Measurements from ENCODE around the gene EML1. TPM values are rescaled to one million over a fixed set of nuclear protein-coding genes. Genes with fewer than 3 reads are reported as not detected.

The EML1 gene
- total RNA-seq, 1 donor from 2014 or later, result 17.9 TPM

DNA sequence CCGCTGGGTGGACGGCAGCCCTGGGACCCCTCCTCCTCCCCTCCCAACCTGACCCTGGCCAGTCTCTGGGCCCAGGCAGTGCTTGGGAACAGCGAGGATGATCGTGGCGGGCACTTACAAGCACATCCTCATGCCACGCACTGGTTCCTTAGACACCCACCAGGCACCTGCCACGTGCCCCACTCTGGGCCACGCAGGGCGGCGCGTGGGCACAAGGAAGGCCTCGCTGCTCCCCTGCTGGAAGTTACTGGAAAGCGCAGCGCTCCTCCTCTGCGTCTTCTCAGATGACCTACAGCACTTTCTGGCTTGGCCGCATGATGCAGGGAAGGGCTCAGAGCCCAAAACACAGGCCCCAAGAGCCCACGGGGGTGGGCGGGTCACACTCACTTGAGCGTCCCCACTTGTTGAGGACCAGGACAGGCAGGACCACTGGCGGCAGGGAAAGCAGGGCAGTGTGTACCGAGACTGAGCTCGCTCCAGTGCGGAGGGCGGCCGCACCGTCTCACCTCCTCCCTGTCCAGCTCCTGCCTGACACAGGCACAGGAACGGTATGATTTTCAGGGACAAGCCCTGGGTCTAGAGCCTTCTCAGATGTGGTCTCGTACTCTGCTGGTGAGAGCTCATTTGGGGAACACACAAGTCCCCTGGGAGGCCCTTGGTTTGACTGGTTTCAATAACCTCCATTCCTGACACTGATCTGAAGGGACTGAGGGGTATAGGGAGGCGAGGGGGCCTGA, 143.7 kb downstream of the EML1 start:
- DNase-seq (ENCODE audit: low read depth in 2 of 2), result no peak

DNA sequence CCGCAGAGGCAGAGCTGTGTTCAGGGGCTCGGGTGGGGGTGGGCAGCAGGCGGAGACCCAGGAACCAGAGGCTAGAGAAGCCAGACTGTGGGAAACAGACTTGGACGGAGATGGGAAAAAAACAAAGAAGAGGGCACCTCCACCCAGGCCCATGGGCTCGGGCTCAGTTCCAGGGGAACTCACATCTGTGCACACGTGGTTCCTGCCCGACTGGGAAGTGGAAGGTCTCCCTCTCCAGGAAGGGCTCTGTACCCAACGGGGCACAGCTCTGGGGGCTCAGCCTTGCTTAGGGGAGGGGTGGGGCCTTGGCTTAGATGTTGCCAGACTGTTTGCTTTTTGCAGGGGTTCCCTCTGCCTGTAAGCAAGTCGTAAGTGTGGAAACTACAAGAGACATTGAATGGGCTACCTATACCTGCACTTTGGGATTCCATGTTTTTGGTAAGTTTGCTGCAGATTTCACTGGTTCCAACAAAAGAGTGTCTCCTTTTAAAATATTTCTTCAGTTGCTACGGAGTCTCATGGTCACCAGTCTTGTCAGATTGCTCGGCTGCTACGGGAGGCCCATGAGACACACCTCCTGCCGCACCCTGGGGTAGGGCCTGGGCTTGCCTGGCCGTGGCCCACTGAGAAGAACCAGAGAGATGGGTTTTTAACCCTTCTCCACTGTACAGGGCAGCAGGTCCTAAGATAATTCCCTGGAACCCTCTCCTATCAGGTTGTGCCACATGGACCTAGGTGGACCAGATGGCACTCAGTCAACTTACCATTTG, 144.4 kb downstream of the EML1 start:
- DNase-seq (ENCODE audit: low read depth in 2 of 2), result peak in 1 of 2 donors; percentile 27

DNA sequence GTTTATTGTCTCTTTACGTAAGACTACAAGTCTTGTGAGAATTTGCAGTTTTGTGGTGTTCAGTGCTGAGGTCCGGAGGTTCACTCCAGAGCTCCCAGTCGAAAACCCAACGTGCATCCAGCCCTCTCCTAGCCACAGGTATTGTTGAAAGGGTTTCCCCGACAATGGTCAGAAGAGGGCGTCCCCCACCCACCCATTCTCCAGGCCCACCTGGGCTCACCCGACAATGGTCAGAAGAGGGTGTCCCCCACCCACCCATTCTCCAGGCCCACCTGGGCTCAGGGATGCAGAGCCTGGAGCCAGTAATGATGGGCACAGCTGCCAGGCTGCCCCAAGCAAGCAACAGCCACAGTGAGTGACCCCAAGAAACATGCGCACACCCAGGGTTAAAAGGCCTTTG, 145.2 kb downstream of the EML1 start:
- DNase-seq (ENCODE audit: low read depth in 2 of 2), result no peak

DNA sequence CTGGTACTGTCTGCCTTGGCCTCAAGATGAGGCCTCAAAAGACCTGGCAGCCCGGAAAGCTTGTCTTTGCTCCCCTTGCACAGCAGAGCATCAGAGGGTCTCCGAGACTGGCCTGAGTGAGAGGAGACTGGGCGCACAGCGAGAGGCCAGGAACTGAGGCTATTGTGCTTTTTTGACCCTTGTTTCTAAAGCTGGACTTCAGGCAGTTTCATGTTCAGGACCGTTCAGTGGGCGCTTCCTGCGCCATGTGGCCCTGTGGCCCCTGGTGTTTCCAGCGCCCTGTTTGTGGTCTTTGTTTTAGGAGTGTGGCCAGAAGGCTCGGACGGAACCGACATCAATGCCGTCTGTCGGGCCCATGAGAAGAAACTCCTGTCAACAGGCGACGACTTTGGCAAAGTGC, 145.7 kb downstream of the EML1 start:
- no peak for DNase-seq (ENCODE audit: low read depth in 2 of 2)

DNA sequence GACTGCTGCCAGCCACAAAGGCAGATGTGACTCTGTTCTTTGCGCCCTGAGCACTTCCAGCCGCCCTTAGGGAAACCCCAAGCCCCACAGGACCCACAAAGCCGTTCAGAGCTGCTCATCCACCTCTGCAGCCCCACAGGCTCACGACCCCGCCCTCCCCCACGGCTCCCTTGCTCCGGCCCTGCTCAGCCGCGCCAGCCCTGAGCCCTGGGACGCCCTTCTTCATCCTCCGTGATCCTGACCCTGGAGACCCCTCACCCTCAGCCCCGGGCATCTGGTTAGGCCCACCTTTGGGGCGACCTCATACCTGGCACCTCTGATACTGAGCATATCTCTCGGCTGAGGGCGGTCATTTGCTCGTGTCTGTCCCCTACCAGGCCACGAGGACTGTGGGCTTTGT, 146.2 kb downstream of the EML1 start:
- DNase-seq (ENCODE audit: low read depth in 2 of 2), result no peak

DNA sequence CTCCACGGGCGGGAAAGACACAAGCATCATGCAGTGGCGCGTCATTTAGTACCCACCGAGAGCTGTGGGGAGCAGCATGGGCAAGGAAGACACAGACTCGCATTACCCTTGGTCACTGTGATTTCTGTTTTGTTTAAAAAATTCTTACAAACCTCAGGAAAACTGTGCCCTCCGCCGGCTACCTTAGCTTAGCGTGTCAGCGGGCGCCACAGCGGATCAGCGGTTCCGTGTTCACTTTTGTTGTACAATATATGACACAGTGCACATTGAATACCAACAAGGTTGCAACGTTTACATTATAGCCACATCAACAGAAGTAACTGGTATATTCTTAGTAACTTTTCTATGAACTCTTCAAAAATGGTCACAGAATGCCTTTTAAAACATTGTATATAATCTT, 146.9 kb downstream of the EML1 start:
- no peak for DNase-seq (ENCODE audit: low read depth in 2 of 2)

DNA sequence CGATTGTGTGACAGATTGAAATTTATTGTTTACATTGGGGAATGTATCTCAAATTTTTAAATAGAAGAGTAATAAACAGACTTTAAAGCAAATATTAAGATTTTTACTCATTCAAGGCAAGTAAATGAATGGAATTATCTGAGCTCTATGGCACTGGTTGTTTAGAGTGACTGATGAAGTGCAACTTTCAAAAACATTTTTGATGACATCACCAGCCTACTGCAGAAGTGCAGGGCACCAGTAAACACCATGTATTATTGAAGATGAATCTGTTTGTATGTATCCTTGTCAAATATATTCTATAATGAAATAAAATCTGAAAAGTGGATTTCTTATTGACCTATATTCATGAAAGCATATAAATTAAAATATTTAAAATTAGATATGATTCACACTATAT, 148.0 kb downstream of the EML1 start:
- no peak for DNase-seq (ENCODE audit: low read depth in 2 of 2)

DNA sequence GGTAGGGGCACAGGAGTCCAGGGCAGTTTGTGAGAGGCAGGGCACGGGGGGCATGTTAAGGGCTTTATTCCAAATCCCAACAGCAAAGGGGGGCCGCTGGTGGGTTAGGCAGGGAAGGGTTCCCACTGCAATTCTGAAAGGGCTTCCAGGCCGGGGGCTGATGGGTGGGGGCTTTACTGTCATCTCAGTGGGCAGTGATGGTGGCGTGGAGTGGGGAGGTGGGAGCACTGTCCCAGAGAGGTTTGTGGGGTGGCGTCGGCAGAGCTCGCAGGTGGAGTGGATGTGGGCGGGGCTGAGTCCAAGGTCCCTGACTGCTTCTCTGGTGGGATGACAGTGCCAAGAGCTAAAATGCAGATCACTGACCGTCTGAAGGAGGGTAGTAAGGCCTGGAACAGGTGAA, 150.4 kb downstream of the EML1 start:
- DNase-seq (ENCODE audit: low read depth in 2 of 2), result no peak

DNA sequence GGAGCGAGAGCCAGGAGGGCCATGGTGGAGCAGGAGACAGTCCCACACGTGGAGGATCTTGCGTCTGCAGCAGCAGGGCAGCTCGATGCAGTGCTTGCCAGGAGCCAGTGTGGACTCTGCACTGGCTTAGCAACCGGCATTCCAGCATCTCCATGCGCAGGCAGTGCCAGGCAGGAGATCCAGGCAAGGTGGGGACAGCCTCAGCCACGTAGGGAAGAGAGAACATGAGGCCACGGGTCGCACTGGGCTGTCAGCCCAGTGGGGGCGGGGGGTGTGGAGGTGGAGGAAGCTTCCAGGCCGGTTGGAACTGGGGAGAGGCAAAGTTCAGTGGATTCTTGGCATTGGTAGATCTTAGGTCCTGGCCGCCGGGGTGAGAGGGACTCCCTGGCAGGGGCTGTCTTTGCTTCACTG, 151.0 kb downstream of the EML1 start:
- DNase-seq (ENCODE audit: low read depth in 2 of 2), result no peak

DNA sequence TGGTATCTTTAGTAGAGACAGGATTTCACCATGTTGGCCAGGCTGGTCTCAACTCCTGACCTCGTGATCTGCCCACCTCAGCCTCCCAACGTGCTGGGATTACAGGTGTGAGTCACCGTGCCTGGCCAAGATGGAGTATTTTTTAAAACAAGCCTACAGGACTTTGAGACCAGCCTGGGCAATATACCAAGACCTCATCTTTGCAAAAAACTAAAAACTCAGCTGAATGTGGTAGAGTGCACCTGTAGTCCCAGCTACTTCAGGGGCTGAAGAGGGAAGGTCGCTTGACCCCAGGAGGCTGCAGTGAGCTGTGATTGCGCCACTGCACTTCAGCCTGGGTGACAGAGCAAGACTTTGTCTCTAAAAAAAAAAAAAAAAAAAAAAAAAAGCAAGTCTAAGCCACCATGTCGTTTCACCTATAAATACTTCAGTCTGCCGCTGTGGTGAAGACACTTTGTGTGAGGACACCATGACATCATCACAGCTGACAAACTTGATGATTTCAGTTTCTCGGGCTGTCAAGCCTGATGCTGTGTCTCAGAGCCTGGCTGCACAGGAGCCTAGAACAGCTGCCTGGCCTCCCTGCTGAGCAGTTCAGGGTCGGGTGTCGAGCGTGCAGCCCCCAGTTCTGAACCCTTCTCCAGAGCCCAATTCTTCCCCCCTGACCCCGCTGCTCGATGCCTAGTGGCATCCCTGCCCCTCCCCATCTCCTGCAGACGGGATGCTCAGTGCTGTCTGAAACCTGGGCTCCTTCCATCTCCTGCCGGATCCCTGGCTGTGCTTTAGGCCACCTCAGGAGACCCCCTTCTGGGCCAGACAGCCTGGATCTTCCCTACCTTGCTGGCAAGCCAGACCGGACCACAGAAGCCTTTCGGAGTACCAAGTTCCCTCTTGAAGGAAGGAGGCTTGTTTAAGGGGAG, 152.8 kb downstream of the EML1 start:
- no peak for DNase-seq (ENCODE audit: low read depth in 2 of 2)

DNA sequence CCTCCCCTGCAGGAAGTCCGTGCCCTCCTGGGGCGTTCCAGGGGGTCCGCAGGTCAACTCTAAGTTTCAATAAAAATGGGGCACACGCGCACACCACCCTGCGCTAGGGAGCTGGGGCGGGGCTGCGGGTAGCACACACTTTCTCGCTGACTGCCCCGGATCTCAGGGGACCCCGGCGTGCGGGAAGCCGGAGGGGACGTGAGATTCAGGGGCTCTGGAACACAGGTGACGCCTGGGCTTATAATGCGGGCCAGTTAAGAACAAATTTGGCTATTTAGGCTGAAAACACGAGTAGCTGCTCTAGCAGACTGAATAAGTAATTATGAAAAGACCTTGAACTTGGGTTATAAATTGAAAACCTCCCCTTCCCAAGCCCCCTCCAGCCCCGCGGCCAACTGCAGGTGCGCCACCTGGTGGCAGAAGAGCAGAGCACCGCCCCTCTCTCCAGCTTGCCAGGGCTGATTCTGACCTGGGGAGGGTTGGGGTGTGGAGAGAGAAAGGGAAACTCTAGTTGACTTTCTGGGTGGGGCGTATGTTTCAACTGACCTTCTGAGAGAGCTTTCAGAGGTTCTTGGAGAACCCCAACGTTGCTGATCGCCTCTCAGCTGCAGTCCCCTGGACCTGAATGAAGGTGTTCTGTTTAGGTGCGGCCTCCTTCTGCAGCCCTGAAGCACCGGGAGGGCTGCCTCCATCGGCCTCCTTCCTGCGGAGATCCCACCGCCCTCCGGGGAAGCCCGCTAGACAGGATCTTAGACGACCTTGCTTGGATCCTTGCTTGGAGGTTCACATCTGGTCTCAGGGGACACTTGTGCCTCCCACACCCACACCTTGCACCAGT, 153.7 kb downstream of the EML1 start:
- DNase-seq (ENCODE audit: low read depth in 2 of 2), result peak; percentile 21 to 43

DNA sequence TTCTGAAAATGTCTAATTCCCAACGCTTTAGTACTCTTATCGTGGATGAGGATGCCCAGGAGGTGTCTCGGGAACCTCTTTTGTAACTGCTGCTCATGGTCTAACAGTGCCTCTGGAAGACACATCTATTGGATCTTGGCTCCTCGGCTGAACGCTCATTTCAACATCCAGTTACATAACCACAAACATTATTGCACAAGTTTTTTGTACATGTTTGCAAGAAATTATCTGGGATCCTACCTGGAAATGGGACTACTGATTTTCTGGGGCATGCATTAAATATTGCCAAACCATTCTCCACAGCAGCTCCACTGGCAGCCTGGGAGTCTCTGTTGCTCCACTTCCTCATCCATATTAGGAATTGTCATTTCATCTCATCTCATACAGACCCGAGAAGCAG, 154.5 kb downstream of the EML1 start:
- DNase-seq (ENCODE audit: low read depth in 2 of 2), result no peak

DNA sequence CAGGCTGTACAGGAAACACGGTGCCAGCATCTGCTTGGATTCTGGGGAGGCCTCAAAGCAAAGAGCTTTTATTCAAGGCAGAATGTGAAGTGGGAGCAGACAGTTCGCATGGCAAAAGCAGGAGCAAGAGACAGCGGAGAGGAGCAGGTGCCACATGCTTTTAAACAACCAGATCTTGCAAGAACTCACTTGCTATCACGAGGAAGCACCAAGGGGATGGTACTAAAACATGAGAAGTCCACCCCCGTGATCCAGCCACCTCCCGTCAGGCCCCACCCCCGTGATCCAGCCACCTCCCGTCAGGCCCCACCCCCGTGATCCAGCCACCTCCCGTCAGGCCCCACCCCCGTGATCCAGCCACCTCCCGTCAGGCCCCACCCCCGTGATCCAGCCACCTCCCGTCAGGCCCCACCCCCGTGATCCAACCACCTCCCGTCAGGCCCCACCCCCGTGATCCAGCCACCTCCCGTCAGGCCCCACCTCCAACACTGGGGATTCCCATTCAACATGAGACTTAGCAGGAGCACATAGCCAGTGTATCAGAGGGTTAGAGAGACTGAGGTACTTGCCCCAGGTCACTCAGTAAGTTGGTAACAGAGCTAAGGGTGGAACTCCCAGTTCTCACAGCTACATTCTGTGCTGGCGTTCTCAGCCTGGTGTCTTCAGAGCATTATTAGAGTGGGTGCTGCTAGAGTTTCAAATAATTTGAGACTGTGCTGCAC, 156.0 kb downstream of the EML1 start:
- DNase-seq (ENCODE audit: low read depth in 2 of 2), result peak; percentile 21 to 26

DNA sequence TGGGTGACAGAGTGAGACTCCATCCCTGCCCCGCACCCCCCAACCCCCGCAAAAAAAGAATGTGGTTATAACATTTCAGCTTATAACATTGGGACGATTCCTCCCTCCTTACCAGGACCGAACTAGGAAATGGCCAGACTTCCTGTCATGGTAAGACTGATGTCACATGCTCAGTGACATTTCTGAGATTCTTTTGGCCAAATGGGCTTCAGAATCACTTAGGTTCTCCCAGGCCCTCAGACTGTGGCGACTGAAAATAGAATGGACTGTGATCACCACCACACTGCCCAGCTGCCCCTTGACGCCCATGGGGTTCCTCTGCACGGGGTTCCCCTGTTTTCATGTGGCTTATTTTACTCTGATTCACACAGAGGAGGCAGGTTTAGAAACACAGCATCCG, 157.0 kb downstream of the EML1 start:
- DNase-seq (ENCODE audit: low read depth in 2 of 2), result no peak

DNA sequence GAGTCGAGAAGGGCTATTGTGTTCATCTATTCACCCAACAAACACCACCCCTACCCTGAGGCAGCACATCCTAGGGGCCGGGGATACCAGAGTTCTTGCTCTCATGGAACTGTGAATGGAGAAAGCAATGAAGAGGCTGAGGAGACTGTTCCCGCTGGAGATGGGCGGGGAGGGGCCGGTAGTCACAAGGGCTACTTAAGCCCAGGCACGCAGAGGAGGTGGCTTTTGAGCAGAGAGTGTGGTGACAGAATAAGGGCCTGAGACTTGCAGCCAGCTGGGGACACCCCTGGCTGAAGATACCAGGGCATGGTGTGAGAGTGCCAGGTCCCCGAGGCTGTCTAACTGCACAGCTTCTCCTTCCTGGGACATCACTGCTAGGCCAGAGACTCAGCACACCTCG, 157.9 kb downstream of the EML1 start:
- no peak for DNase-seq (ENCODE audit: low read depth in 2 of 2)

DNA sequence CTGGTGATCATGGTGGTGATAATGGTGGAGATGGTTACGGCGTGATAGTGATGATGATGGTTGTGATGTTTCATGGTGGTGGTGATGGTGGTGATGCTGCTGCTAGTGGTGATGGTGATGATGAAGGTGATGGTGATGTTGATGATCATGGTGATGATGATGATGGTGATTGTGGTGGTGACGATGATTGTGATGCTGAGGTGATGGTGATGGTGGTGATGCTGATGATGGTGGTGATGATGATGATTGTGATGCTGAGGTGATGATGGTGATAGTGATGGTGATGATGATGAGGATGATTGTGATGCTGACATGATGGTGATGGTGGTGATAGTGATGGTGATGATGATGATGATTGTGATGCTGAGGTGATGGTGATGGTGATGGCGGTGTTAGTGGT, 158.8 kb downstream of the EML1 start:
- no peak for DNase-seq (ENCODE audit: low read depth in 2 of 2)

DNA sequence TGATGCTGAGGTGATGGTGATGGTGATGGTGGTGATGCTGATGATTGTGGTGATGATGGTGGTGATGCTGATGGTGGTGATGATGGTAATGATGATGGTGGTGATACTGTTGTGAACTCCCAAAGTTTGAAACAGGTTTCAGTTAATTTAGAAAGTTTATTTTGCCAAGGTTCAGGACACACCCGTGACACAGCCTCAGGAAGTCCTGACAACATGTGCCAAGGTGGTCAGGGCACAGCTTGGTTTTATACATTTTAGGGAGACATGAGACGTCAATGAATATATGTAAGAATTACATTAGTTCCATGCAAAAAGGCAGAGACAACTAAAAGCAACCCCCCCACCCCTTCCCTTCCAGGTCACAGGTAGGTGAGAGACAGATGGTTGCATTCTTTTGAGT, 159.2 kb downstream of the EML1 start:
- DNase-seq (ENCODE audit: low read depth in 2 of 2), result no peak

DNA sequence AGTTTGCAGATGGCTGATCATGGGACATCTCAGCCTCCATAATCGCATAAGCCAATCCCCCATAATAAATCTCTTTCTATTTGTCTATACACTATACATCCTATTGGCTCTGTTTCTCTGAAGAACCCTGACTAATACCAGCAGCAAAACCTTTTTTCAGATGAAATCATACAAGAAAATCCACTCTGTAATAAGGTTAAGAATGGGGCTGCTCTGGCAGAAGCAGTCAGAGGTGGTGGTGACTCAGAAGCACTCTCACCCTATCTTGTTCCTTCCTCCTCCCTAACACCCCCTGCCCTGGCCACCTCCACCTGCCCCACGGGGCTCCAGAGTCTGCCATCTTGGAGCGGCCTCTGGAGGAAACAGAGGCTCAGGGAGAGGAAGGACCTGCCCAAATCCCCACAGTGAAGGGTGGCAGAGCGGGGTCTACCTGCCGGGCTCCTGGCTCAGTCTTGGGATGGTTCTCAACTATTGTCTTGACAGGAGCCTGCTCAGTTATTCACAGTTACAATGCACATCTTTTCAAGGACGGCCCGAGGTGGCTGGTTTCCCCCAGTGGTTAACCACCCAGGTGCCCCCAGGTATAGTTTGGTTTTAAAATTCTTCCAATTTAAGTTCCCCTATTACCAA, 162.7 kb downstream of the EML1 start:
- no peak for DNase-seq (ENCODE audit: low read depth in 2 of 2)

DNA sequence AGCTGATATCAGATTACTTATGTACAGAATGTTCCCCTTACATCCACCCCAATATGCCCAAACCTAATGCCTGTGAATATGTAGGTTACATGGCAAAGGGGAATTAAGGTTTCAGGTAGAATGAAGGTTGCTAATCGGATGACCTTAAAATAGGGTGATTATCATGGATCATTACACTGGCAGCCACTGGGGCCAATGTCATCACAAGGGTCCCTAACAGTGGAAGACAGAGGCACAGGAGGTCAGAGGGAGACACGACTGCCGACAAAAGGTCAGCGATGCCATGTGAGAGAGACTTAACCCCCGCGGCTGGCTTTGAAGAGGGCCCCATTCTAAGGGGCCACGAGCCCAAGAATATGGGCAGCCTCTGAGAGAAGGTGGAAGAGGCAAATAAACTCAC, 165.2 kb downstream of the EML1 start:
- no peak for DNase-seq (ENCODE audit: low read depth in 2 of 2)

Measured in lung microvascular endothelial cell (primary cell).